Measurements from ENCODE around the gene ADCYAP1. TPM values are rescaled to one million over a fixed set of nuclear protein-coding genes. Genes with fewer than 3 reads are reported as not detected.

ADCYAP1 gene
- total RNA-seq, 6 donors from 2014 or later: 0.20 to 0.44 (median 0.30) TPM; not detected in 3

DNA sequence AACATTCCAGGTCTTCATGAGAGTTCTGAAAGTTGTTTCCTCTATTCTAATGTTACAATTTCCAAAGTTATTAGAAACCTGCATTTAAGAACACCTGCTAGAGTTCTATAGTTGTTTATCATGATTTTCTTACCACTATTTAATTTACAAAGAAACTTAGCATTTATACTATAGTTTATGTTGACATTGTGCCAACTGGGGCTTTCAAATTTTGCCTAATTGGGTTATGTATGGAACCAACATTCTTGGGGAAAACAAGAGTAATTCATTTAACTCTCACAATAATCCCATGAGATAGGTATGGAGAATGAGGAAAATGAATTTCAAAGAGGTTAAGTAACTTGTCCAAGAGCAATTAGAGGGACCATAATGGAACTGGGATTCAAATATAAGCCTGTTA lies 28.8 kb upstream of the ADCYAP1 start:
- ATAC-seq (ENCODE audit: low FRiP score in 2 of 2) (no peak), DNase-seq (no peak)
- Histone ChIP-seq H3K27ac (no peak overlapping the region), H3K4me3 (no peak overlapping the region), H3K36me3 (no peaks in the 10 kb centered on the region), H3K27me3 (no peaks in the 10 kb centered on the region), H3K4me1 (peaks cover 0 to 3% (median 0%) of the 10 kb centered on the region in 4 donors), H3K9me3 (no peaks in the 10 kb centered on the region)
- TF ChIP-seq EP300 (IDR thresholded peaks at IDR 0.05) (no peak), POLR2A (IDR thresholded peaks at IDR 0.05) (no peak), POLR2AphosphoS5 (IDR thresholded peaks at IDR 0.05) (no peak)
- TF ChIP-seq, protein P1, sequence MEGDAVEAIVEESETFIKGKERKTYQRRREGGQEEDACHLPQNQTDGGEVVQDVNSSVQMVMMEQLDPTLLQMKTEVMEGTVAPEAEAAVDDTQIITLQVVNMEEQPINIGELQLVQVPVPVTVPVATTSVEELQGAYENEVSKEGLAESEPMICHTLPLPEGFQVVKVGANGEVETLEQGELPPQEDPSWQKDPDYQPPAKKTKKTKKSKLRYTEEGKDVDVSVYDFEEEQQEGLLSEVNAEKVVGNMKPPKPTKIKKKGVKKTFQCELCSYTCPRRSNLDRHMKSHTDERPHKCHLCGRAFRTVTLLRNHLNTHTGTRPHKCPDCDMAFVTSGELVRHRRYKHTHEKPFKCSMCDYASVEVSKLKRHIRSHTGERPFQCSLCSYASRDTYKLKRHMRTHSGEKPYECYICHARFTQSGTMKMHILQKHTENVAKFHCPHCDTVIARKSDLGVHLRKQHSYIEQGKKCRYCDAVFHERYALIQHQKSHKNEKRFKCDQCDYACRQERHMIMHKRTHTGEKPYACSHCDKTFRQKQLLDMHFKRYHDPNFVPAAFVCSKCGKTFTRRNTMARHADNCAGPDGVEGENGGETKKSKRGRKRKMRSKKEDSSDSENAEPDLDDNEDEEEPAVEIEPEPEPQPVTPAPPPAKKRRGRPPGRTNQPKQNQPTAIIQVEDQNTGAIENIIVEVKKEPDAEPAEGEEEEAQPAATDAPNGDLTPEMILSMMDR (IDR thresholded peaks at IDR 0.05): no peak

DNA sequence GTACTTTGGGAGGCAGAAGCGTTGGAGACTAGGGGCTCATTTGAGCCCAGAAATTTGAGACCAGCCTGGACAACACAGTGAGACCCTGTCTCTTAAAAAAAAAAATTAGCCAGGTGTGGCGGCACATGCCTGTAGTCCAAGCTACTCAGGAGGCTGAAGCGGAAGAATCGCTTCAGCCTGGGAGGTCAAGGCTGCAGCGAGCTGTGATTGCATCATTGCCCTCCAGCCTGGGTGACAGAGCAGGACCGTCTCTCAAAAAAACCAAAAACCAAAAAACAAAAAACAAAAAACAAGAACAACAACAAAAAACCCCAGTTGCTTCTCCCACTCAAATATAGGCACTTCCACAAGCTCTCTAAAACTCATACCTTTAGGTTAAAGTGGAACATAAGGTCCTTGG lies 27.4 kb upstream of the ADCYAP1 start:
- TF ChIP-seq POLR2AphosphoS5 (IDR thresholded peaks at IDR 0.05): no peak
- TF ChIP-seq EP300 (IDR thresholded peaks at IDR 0.05): no peak
- TF ChIP-seq POLR2A (IDR thresholded peaks at IDR 0.05): no peak
- ATAC-seq (ENCODE audit: low FRiP score in 2 of 2): no peak
- Histone ChIP-seq H3K4me1 (peaks cover 0 to 3% (median 0%) of the 10 kb centered on the region in 4 donors), H3K36me3 (no peaks in the 10 kb centered on the region), H3K27ac (no peak overlapping the region), H3K27me3 (no peaks in the 10 kb centered on the region), H3K9me3 (no peaks in the 10 kb centered on the region), H3K4me3 (no peak overlapping the region)
- WGBS, 2 donors: 83 to 89% methylated on average over 6 of the region's 6 CpGs
- no peak for DNase-seq

DNA sequence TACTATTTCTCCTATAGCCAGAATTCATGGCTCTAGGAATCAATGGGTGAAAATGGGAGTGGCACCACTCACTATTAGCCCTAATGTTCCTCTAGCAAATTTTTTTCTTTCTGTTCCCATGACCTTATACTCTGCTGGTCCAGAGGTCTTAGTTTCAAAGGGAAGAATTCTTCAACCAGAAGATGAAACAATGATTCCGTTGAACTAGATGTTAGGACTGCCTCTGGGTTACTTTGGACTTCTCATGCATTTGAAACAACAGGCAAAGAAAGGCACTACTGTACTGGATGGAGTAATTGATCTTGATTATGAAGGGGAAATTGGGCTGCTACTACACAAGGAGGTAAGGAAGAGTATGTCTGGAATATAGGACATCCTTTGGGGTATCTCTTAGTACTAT lies 18.6 kb upstream of the ADCYAP1 start:
- Histone ChIP-seq H3K4me3 (no peak overlapping the region), H3K4me1 (no peaks in the 10 kb centered on the region), H3K9me3 (no peaks in the 10 kb centered on the region), H3K27ac (no peak overlapping the region), H3K36me3 (no peaks in the 10 kb centered on the region), H3K27me3 (no peaks in the 10 kb centered on the region)
- 90 to 92% methylated on average over 1 of the region's 1 CpG for WGBS, 2 donors
- ATAC-seq (ENCODE audit: low FRiP score in 2 of 2): no peak
- TF ChIP-seq, protein P1 (IDR thresholded peaks at IDR 0.05): no peak
- no peak for TF ChIP-seq EP300 (IDR thresholded peaks at IDR 0.05)
- TF ChIP-seq POLR2A (IDR thresholded peaks at IDR 0.05): no peak
- no peak for TF ChIP-seq POLR2AphosphoS5 (IDR thresholded peaks at IDR 0.05)
- no peak for DNase-seq

DNA sequence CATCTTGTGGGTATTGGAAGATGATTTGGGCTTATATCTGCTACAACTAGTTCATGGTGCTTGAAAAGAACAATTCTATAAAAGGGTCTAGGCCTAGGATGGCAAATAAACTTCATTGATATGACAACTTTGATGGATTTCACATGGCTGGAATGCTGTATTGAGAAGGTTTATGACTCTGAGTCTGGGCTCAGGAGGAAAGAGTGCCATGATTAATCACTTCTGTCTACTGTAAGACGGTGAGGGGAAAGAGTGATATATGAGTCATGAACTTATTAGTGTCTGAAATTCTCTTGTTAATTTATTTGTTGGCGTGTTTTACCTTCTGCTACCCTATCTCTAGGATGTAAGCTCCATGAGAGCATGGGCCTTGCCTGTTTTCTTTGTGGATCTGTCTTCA lies 17.0 kb upstream of the ADCYAP1 start:
- no peak for DNase-seq
- Histone ChIP-seq H3K27me3 (no peaks in the 10 kb centered on the region), H3K4me3 (no peak overlapping the region), H3K4me1 (no peaks in the 10 kb centered on the region), H3K36me3 (no peaks in the 10 kb centered on the region), H3K27ac (no peak overlapping the region), H3K9me3 (no peaks in the 10 kb centered on the region)
- no peak for ATAC-seq (ENCODE audit: low FRiP score in 2 of 2)
- 36 to 55% methylated on average over 2 of the region's 2 CpGs for WGBS, 2 donors
- TF ChIP-seq POLR2AphosphoS5 (IDR thresholded peaks at IDR 0.05) (no peak), POLR2A (IDR thresholded peaks at IDR 0.05) (no peak), EP300 (IDR thresholded peaks at IDR 0.05) (no peak)
- TF ChIP-seq, protein P1 (IDR thresholded peaks at IDR 0.05): no peak

DNA sequence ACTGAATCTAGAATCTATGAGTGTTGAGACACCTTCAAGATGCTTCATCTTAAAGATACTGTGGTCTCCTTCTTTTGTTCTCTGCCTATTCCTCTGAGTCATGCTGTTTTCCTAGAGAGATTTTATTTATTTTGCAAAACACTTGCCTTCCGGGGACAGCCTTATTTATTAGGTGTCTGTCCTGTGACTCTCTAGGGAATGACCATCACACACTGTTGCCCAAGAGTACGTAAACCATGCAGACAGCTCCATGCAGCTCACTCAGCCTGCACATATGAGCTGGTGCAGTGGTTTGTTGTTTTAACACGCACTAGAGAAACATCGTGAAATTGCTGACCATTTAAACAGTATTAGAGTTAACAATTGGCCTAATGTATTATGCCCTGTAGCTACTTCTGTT lies 12.4 kb upstream of the ADCYAP1 start:
- H3K27me3 ChIP-seq: no peaks in the 10 kb centered on the region
- no peak overlapping the region for H3K27ac ChIP-seq
- TF ChIP-seq EP300 (IDR thresholded peaks at IDR 0.05): no peak
- TF ChIP-seq, protein P1 (IDR thresholded peaks at IDR 0.05): no peak
- no peak for TF ChIP-seq POLR2AphosphoS5 (IDR thresholded peaks at IDR 0.05)
- TF ChIP-seq POLR2A (IDR thresholded peaks at IDR 0.05): no peak
- WGBS, 2 donors: 63 to 68% methylated on average over 4 of the region's 4 CpGs
- no peaks in the 10 kb centered on the region for H3K9me3 ChIP-seq
- no peaks in the 10 kb centered on the region for H3K36me3 ChIP-seq
- ATAC-seq (ENCODE audit: low FRiP score in 2 of 2): no peak
- no peak for DNase-seq
- no peaks in the 10 kb centered on the region for H3K4me1 ChIP-seq
- no peak overlapping the region for H3K4me3 ChIP-seq

Data from upper lobe of left lung (tissue), 6 donors.